A673 (cell line): ENCODE results near the gene TMEM150A. TPM values are rescaled to one million over a fixed set of nuclear protein-coding genes. Genes with fewer than 3 reads are reported as not detected.

ENCODE experiments used
- BruUV-seq: library from RNA; stranded (reverse); fragments of 400-500 nt; replicated peaks from 2 replicates; lab custom pipeline; 2021; lab: Mats Ljungman, UMichigan
- CTCF ChIA-PET: fragments of 300-600 bp; sonication (Branson Sonifier 250); formaldehyde crosslinking; loops from one replicate; lab custom pipeline; 2022; ENCODE audit warnings: antibody characterized with exemption; lab: Charles Lee
- POLR2A ChIA-PET: fragments of 300-600 bp; sonication (Branson Sonifier 250); formaldehyde crosslinking; loops from one replicate; lab custom pipeline; 2022; ENCODE audit warnings: antibody characterized with exemption; ENCODE audit not compliant: low non-redundant PET; lab: Charles Lee
- DNase-seq: peaks from one replicate; pipeline ENCODE4 v3.0.0-alpha.2; 2015; ENCODE audit warnings: low spot score
- H3K27ac ChIP-seq: fragments of 200-600 bp; sonication (generic); 2 replicates; pipeline ENCODE4 v1.5.1; 2016; ENCODE audit warnings: mixed run types, low read depth, mild to moderate bottlenecking, mixed read lengths, antibody characterized with exemption, low read length; ENCODE audit not compliant: poor library complexity, severe bottlenecking
- H3K27me3 ChIP-seq: fragments of 200-600 bp; sonication (generic); replicated peaks from 2 replicates; pipeline ENCODE4 v1.6.1; 2017; ENCODE audit warnings: mixed run types, low read depth, mild to moderate bottlenecking, mixed read lengths, antibody characterized with exemption, low read length; ENCODE audit not compliant: insufficient read depth, poor library complexity
- H3K36me3 ChIP-seq: fragments of 200-600 bp; sonication (generic); 2 replicates; pipeline ENCODE4 v1.6.1; 2016; ENCODE audit warnings: mixed run types, mild to moderate bottlenecking, mixed read lengths, antibody characterized with exemption, low read length; ENCODE audit not compliant: insufficient read depth, poor library complexity, severe bottlenecking
- H3K4me1 ChIP-seq: fragments of 200-600 bp; sonication (generic); 2 replicates; pipeline ENCODE4 v1.6.1; 2017; ENCODE audit warnings: mixed run types, mild to moderate bottlenecking, mixed read lengths, antibody characterized with exemption, low read length; ENCODE audit not compliant: insufficient read depth, poor library complexity, severe bottlenecking
- H3K4me3 ChIP-seq: fragments of 200-600 bp; sonication (generic); 2 replicates; pipeline ENCODE4 v1.5.1; 2016; ENCODE audit warnings: low read depth, mixed run types, mild to moderate bottlenecking, mixed read lengths, low read length; ENCODE audit not compliant: poor library complexity, severe bottlenecking
- H3K9me3 ChIP-seq: fragments of 200-600 bp; sonication (generic); 2 replicates; pipeline ENCODE4 v1.6.1; 2016; ENCODE audit warnings: mixed run types, low read depth, mild to moderate bottlenecking, mixed read lengths, antibody characterized with exemption, low read length; ENCODE audit not compliant: poor library complexity, severe bottlenecking
- CTCF ChIP-seq: fragments of 300-800, 200-600 bp; sonication (generic); conservative IDR thresholded peaks from 2 replicates; pipeline ENCODE4 v1.5.1; 2017; ENCODE audit warnings: low read depth, mild to moderate bottlenecking, antibody characterized with exemption, low read length, moderate library complexity, mixed read lengths
- EZH2 ChIP-seq: fragments of 200-600 bp; sonication (generic); IDR thresholded peaks from 2 replicates; pipeline ENCODE4 v1.6.1; 2017; ENCODE audit warnings: borderline replicate concordance, low read depth, mild to moderate bottlenecking, mixed read lengths, antibody characterized with exemption, low read length; ENCODE audit not compliant: poor library complexity, severe bottlenecking
- intact Hi-C: fragments of 100-400 bp; cut with micrococcal nuclease; formaldehyde crosslinking; loops from one replicate; pipeline ENCODE4 v1.10.0; 2022; ENCODE audit not compliant: unreplicated experiment
- total RNA-seq: library from RNA; stranded (reverse); gene quantifications from 2 replicates; pipeline ENCODE4 v1.2.3, GENCODE V29; 2021

The TMEM150A gene
- total RNA-seq, 1 experiment from 2014 or later = 6.6 TPM

GRCh38 chr2:85589982-85590791, 12.3 kb downstream of the TMEM150A start:
- no peak overlapping the region for H3K4me3 ChIP-seq
- no peaks in the 10 kb centered on the region for H3K27me3 ChIP-seq
- H3K36me3 ChIP-seq = no peaks in the 10 kb centered on the region
- H3K9me3 ChIP-seq = no peaks in the 10 kb centered on the region
- ChIA-PET CTCF (no interaction called here), POLR2A (no interaction called here)
- no TSS peak for BruUV-seq
- peak overlapping the region; percentile 56 for H3K27ac ChIP-seq
- DNase-seq = peak; percentile 58
- no peak for TF ChIP-seq CTCF
- TF ChIP-seq EZH2 = no peak
- peaks cover 17% of the 10 kb centered on the region for H3K4me1 ChIP-seq
- intact Hi-C loops = no loop called here

GRCh38 chr2:85589181-85589580, 13.3 kb downstream of the TMEM150A start:
- intact Hi-C loops = no loop called here
- H3K9me3 ChIP-seq = no peaks in the 10 kb centered on the region
- ChIA-PET POLR2A (no interaction called here), CTCF (no interaction called here)
- DNase-seq = no peak
- H3K36me3 ChIP-seq = no peaks in the 10 kb centered on the region
- no peak for TF ChIP-seq EZH2
- no peak for TF ChIP-seq CTCF
- no peaks in the 10 kb centered on the region for H3K27me3 ChIP-seq
- peaks cover 24% of the 10 kb centered on the region for H3K4me1 ChIP-seq
- no TSS peak for BruUV-seq
- H3K4me3 ChIP-seq = no peak overlapping the region
- H3K27ac ChIP-seq = no peak overlapping the region

- TF ChIP-seq EZH2 (no peak), CTCF (no peak)
- Histone ChIP-seq H3K4me3 (no peak overlapping the region), H3K27ac (no peak overlapping the region), H3K9me3 (no peaks in the 10 kb centered on the region), H3K27me3 (no peaks in the 10 kb centered on the region), H3K36me3 (no peaks in the 10 kb centered on the region), H3K4me1 (peaks cover 24% of the 10 kb centered on the region)
- intact Hi-C loops = no loop called here
- DNase-seq = no peak
- CTCF ChIA-PET = no interaction called here
- BruUV-seq = no TSS peak
- POLR2A ChIA-PET = no interaction called here
Measured at GRCh38 chr2:85588645-85589044, 13.9 kb downstream of the TMEM150A start.
